AG04450 (cell line): ENCODE data around the gene CFAP99. TPM values are rescaled to one million over a fixed set of nuclear protein-coding genes. Genes with fewer than 3 reads are reported as not detected.
A peak's percentile ranks its signal among the peaks of the same experiment; 100 is the strongest.

Source experiments
- CTCF ChIA-PET: fragments of 300-600, 350-600 bp; formaldehyde crosslinking; extraction: SDS; loops from one replicate; lab custom pipeline; 2022; ENCODE audit warnings: antibody characterized with exemption, inconsistent platforms; lab: Charles Lee
- POLR2A ChIA-PET: fragments of 350-600 bp; formaldehyde crosslinking; extraction: SDS; loops from one replicate; lab custom pipeline; 2021; ENCODE audit warnings: antibody characterized with exemption, inconsistent platforms; lab: Yijun Ruan, JAX
- DNase-seq: peaks from one replicate; pipeline ENCODE4 v3.0.0-alpha.2; 2011; ENCODE audit warnings: low read depth, low spot score
- H3K27ac ChIP-seq: one replicate; pipeline ENCODE4 v1.5.1; 2012; ENCODE audit warnings: low read depth, low read length, control low read depth
- H3K27me3 ChIP-seq: one replicate; pipeline ENCODE4 v1.6.0; 2012; ENCODE audit warnings: low read length; ENCODE audit not compliant: control insufficient read depth, insufficient read depth
- H3K4me3 ChIP-seq: 2 replicates; pipeline ENCODE4 v1.5.1; 2011; ENCODE audit warnings: mild to moderate bottlenecking, low read depth, low read length, control low read depth
- H3K9me3 ChIP-seq: 2 replicates; pipeline ENCODE4 v1.5.1; 2012; ENCODE audit warnings: low read length; ENCODE audit not compliant: control insufficient read depth, insufficient read depth
- CTCF ChIP-seq: IDR thresholded peaks from 2 replicates; pipeline ENCODE4 v1.5.1; 2011; ENCODE audit warnings: low read depth, low read length, control low read depth, inconsistent platforms
- polyA plus RNA-seq: library from polyadenylated mRNA; depleted of rRNA; stranded (reverse); fragments of >200 nt; gene quantifications from 2 replicates; pipeline ENCODE4 v1.2.3, GENCODE V29; 2011

The CFAP99 gene
- polyA plus RNA-seq, 1 experiment: not detected

DNA sequence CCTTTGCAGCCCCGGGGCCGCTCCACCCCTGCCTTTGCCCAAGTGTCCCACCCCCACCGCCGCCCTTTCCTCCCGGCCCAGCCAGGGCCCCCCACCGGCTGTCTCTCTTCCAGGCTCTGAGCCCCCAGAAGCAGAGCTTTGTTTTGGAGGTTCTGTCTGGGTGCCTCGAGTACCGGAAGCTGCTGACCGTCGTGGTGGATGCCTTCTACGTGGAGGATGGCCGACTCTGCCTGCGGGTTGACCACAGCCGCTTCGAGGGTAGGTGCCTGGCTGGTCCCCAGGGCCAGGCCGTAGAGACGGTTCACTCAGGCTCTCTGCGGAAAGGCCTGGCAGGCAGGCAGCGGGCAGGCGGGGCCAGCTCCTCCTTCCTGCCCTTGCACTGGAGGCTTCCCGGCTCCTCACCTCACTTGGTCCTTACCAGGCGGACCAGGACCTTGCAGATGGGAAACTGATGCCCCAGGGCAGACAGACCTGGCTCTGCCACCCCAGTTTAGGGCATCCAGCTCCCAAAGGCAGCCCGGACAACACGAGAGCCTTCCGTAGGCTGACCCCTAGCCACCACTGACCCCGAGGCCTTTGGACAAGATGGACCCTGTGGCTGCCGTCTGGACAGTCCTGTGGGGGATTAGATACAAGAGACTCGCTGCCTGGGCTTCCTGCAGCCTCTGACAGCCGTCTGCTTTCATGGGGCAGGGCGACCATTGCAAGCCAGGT, 18.2 kb downstream of the CFAP99 start:
- DNase-seq: no peak
- peaks cover 12% of the 10 kb centered on the region for H3K27me3 ChIP-seq
- ChIA-PET POLR2A (interaction anchor here (0.6 kb wide), 1 partner anchor 82 kb away, joined by 5 read pairs; no protein-coding TSS in a partner anchor), CTCF (interaction anchor here (0.6 kb wide), 1 partner anchor 247 kb away, joined by 3 read pairs; no protein-coding TSS in a partner anchor)
- H3K27ac ChIP-seq: no peak overlapping the region
- H3K4me3 ChIP-seq: no peak overlapping the region
- TF ChIP-seq CTCF: no peak
- no peaks in the 10 kb centered on the region; the same call in 1 of the 2 replicates for H3K9me3 ChIP-seq

GRCh38 chr4:2437475-2438215, 18.9 kb downstream of the CFAP99 start:
- TF ChIP-seq CTCF: no peak
- CTCF ChIA-PET: no interaction called here
- H3K27me3 ChIP-seq: peaks cover 12% of the 10 kb centered on the region
- H3K4me3 ChIP-seq: no peak overlapping the region
- POLR2A ChIA-PET: interaction anchor here (0.6 kb wide), 1 partner anchor 81 kb away, joined by 5 read pairs; no protein-coding TSS in a partner anchor
- H3K9me3 ChIP-seq: no peaks in the 10 kb centered on the region; the same call in 1 of the 2 replicates
- DNase-seq: no peak
- no peak overlapping the region for H3K27ac ChIP-seq

DNA sequence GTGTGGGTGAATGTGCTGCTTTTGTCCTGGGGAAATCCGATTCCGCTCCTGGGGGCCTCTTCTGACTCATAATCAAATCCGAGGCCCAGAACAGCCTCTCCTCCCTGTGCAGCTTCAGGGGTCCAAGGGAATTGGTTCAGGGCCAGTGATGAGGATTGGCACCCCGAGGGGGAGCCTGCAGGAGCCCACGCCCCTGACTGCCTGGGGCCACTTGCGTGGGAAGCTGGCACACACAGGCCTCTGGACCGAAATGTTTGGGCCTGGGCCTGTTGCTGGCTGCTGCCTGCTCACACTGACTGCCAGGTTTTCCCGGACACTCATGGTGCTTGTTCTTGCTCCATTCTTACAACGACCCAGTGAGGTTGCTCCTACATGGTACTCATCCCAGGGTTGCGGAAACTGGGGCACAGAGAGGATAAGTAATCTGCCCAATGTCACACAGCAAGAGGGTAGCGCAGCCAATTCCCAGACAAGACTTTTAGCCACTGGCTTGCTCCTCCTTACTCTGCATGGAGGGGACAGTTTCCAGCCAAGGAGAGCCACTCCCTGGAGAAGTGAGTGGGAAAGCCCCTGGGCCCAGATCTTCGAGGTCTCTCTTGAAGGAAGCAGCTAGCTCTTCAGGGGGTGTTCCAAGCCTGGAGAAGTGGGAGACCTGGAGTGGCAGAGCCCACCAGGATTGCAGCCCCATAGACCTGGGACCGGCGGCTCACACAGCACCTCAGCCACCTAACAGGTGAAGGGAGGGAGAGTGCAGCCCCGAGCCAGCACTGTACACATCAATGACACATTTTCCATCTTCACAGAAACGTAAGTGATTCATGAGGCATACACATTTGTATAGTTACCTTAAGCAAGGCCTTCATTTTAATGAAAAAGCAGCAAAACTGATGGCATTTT, 20.3 kb downstream of the CFAP99 start:
- no peak overlapping the region for H3K4me3 ChIP-seq
- H3K27ac ChIP-seq: no peak overlapping the region
- no peaks in the 10 kb centered on the region; the same call in 1 of the 2 replicates for H3K9me3 ChIP-seq
- ChIA-PET POLR2A (no interaction called here), CTCF (interaction anchor here (0.9 kb wide), 1 partner anchor 27 kb away, joined by 4 read pairs; no protein-coding TSS in a partner anchor)
- no peak for DNase-seq
- no peak for TF ChIP-seq CTCF
- peaks cover 8% of the 10 kb centered on the region for H3K27me3 ChIP-seq

GRCh38 chr4:2441393-2442174, 22.8 kb downstream of the CFAP99 start:
- Histone ChIP-seq H3K27me3 (peaks cover 2% of the 10 kb centered on the region), H3K27ac (no peak overlapping the region), H3K9me3 (no peaks in the 10 kb centered on the region; the same call in 1 of the 2 replicates), H3K4me3 (no peak overlapping the region)
- ChIA-PET CTCF (interaction anchor here (0.9 to 2.4 kb wide), 4 partner anchors 26 to 224 kb away, joined by 3 to 17 read pairs (median 6); no protein-coding TSS in a partner anchor), POLR2A (no interaction called here)
- no peak for DNase-seq
- peak; percentile 67 for TF ChIP-seq CTCF
